ACC112 (cell line): ENCODE measurements around the gene NRIP3.

Experiments
- H2AFZ ChIP-seq: fragments of 200-600 bp; sonication (generic); one replicate; pipeline ENCODE4 v1.6.0; 2017; ENCODE audit warnings: antibody characterized with exemption, low read length; ENCODE audit not compliant: unreplicated experiment
- H3K27ac ChIP-seq: fragments of 200-600 bp; sonication (generic); 2 replicates; pipeline ENCODE4 v1.5.1; 2014; ENCODE audit warnings: low read depth, mild to moderate bottlenecking, antibody characterized with exemption, low read length, moderate library complexity
- H3K27me3 ChIP-seq: fragments of 200-600 bp; sonication (generic); 2 replicates; pipeline ENCODE4 v1.6.1; 2014; ENCODE audit warnings: mild to moderate bottlenecking, antibody characterized with exemption, low read length, moderate library complexity, mixed read lengths; ENCODE audit not compliant: insufficient read depth
- H3K36me3 ChIP-seq: fragments of 200-600 bp; sonication (generic); 2 replicates; pipeline ENCODE4 v1.6.1; 2016; ENCODE audit warnings: mild to moderate bottlenecking, antibody characterized with exemption, low read length, moderate library complexity, mixed read lengths; ENCODE audit not compliant: insufficient read depth
- H3K4me1 ChIP-seq: fragments of 200-600 bp; sonication (generic); one replicate; pipeline ENCODE4 v1.6.1; 2016; ENCODE audit warnings: low read length, mixed read lengths; ENCODE audit not compliant: insufficient read depth, unreplicated experiment, control insufficient read depth
- H3K4me3 ChIP-seq: fragments of 200-600 bp; sonication (generic); 2 replicates; pipeline ENCODE4 v1.5.1; 2014; ENCODE audit warnings: mild to moderate bottlenecking, low read depth, low read length
- H3K79me2 ChIP-seq: fragments of 200-600 bp; sonication (generic); one replicate; pipeline ENCODE4 v1.6.0; 2016; ENCODE audit warnings: low read length; ENCODE audit not compliant: control insufficient read depth, unreplicated experiment, insufficient read depth

Gene NRIP3

DNA sequence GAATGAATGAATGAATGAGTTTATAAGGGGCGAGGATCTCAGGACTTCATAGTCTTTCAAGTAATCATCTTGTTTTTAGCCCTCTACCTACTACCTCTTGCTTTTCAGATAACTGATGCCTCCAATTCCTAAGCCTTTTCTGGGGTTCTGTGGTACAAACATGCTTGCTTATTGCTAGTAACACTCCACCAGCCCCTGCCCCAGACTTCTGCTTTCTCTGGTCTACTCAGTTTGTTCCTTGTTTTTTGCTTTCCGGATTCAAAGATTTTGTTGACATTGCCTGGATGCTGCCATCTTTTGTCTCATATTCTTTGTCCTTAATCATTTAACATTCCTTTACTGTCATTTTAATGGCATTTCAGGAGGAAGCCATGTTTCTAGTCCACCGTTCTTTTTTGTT, 30.7 kb downstream of the NRIP3 start:
- Histone ChIP-seq H3K4me3 (no peak overlapping the region), H2AFZ (no peak overlapping the region), H3K27me3 (no peaks in the 10 kb centered on the region), H3K36me3 (no peaks in the 10 kb centered on the region), H3K79me2 (no peaks in the 10 kb centered on the region), H3K4me1 (no peaks in the 10 kb centered on the region), H3K27ac (no peak overlapping the region)

DNA sequence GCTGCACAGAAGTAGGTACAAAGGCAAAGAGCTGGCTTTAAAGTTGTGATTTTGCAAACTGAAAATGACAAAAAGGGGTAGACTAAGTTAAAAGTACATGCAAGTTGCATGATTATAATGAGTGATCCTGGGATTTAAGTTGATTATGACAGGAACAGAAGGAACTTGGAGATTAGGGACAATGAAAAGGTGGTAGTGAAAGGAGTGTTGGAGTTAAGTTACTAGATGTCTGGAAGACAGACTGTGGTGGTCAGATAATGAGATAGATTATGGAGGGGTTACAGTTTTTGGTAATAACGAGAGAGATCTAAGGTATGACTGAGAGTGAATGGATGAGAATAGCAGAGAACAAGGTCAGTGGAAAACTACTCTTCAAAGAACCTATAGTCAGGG, 31.9 kb downstream of the NRIP3 start:
- Histone ChIP-seq H3K27ac (no peak overlapping the region), H3K36me3 (no peaks in the 10 kb centered on the region), H3K27me3 (no peaks in the 10 kb centered on the region), H3K4me3 (no peak overlapping the region), H3K79me2 (no peaks in the 10 kb centered on the region), H3K4me1 (no peaks in the 10 kb centered on the region), H2AFZ (no peak overlapping the region)

DNA sequence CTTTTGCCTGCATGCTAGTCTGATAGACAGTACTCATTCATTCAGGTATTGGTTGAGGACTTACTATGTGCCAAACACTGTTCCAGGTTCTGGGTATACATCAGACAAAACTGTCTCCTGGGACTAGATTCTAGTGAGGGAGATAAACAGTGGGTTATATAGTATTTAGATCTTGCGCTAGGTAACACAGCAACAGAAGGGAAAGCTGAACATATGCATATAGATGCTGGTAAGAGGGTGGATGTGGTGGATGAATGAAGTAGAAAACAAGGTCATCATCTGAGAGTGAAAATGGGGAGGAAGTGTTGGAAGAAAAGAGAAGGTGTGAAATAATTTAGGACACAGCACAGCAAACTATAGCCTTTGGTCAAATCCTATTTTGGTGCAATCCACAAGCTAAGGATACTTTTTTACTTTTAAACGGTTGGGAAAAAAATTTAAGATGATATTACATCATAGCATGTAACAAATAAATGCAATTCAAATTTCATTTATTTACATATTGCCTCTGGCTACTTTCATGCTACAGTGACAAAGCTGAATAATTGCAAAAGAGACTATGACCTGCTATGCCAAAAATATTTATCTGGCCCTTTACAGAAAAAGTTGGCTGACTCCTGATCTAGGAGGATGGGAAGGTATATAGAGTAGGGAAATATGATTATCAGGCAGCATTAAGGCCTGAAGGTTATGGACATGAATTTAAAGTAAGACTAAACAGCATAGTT, 32.4 kb downstream of the NRIP3 start:
- H3K4me1 ChIP-seq, result no peaks in the 10 kb centered on the region
- no peaks in the 10 kb centered on the region for H3K36me3 ChIP-seq
- no peak overlapping the region for H3K27ac ChIP-seq

DNA sequence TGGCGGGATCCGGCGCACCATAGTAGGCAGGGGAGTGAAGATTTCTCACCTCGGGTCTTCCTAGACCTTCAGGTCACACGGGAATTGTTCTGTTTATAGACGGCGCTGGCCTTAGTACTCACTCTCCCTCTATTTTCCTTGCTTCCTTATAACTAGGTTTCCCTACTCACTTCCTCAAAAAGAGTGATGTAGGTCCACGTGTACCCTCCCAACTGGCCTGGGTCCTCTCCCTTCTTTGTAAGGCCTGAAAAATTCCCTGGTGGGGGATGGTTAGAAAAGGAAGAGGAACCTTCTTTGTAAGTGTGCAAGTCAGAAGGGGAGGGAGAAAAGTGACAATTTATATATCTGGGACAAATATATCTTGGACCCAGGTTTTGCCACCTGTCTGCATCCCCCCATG, 36.6 kb downstream of the NRIP3 start:
- H3K36me3 ChIP-seq, result no peaks in the 10 kb centered on the region
- no peak overlapping the region for H3K4me3 ChIP-seq

More for the DNA sequence above, 32.4 kb downstream of the NRIP3 start:
- H3K27me3 ChIP-seq, result no peaks in the 10 kb centered on the region
- no peaks in the 10 kb centered on the region for H3K79me2 ChIP-seq
- no peak overlapping the region for H2AFZ ChIP-seq
- no peak overlapping the region for H3K4me3 ChIP-seq

DNA sequence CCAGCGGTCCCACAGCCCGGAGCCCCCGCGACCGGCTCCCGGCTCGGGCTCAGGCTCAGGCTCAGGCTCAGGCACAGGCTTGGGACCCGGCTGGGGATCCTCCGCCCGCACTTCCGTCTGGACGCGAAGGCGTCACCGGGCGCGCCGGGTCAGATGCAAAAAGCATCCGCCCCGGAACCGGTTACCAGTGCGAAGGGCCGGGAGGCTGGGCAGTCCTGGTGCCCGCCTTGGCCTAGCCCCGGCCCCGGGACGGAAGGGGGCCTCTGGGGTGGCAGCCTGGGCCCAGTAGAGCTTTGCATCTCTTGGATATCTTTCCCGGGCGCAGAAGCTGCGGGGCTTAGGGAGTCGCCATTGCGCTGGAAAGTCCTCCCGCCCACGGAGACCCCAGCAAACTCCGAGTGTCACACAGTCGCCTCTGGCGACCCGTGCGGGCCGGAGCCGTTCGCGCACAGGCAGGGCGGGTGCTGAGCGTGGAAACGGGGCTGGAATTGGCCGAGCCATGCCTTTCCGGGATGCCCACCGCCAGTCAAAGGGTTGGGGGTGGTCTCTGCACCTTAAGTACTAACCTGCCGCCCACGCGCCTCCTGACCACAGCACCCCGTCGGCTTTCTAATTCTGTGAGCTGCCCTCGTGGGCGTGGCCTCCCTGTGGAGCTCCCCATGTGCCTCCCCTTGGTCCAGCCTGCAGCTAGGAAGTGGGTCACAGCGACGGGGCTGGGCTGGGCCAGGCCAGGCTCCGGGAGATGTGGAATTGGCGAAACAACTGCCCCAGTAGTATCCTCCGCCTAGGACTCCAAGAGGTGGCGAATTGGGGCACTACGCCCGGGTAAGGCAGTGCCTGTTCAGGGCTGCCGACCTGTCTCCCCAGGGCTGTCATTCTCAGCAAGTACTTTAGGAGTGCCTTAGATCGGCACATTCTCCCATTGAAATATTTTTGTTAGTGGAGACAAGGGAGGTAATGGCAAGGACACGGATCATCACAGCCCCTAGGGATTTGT, 39.2 kb downstream of the NRIP3 start, which contains the start of gene TMEM9B:
Gene TMEM9B (minus strand): TSS at position 119 of the 997 bp plus-strand sequence. CDS start 129 bp downstream, outside the sequence.
- Histone ChIP-seq H3K27ac (peak within 1 kb of the TSS; percentile 77), H3K36me3 (no peaks in the 10 kb centered on the region), H3K79me2 (peaks cover 27% of the 10 kb centered on the region), H2AFZ (peak within 1 kb of the TSS; percentile 81), H3K4me1 (peaks cover 22% of the 10 kb centered on the region), H3K27me3 (no peaks in the 10 kb centered on the region), H3K4me3 (peak within 1 kb of the TSS; percentile 82)

More for the DNA sequence above, 36.6 kb downstream of the NRIP3 start:
- Histone ChIP-seq H3K27me3 (no peaks in the 10 kb centered on the region), H3K79me2 (peaks cover 17% of the 10 kb centered on the region), H3K27ac (no peak overlapping the region), H3K4me1 (peaks cover 12% of the 10 kb centered on the region), H2AFZ (no peak overlapping the region)

DNA sequence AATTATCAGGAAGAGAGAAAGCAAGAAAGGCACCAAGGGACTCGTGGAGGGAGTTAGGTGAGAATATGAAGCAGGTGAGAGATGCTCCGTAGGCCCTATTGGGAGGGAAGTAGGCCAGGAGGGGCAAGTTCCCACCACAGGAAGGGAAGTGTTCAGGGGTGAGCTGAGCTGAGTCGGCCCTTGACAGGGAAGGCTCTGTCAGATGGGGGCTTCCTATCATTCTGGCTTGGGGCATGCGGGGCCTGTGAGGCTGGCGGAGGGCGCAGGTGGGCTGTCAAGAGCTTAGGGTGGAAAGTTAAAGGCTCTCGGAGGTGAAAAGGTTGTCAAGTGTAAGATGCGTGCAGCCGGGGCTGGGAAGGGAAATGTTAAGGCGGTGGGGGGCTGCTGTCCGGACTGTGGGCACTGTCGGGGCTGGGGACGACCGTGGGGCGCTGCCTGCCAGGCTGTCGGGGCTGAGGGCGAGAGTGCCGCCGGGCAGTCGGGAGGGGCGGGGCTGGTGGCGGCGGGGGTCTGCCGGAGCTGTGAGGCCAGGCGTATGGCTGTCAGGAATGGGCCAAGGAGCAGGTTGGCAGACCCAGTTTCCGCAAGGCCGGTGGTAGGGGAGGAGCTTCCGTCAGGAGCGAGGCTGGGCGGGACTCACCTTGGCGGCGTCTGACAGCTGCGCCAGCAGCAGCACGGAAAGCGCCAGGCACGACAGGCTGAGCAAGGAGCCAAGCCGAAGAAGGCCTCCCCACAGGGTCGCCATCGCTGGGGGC, 40.1 kb downstream of the NRIP3 start:
- Histone ChIP-seq H3K27ac (peak overlapping the region; percentile 77), H2AFZ (peak overlapping the region; percentile 54), H3K4me1 (peaks cover 29% of the 10 kb centered on the region), H3K79me2 (peaks cover 34% of the 10 kb centered on the region), H3K4me3 (peak overlapping the region; percentile 82), H3K27me3 (no peaks in the 10 kb centered on the region), H3K36me3 (no peaks in the 10 kb centered on the region)

DNA sequence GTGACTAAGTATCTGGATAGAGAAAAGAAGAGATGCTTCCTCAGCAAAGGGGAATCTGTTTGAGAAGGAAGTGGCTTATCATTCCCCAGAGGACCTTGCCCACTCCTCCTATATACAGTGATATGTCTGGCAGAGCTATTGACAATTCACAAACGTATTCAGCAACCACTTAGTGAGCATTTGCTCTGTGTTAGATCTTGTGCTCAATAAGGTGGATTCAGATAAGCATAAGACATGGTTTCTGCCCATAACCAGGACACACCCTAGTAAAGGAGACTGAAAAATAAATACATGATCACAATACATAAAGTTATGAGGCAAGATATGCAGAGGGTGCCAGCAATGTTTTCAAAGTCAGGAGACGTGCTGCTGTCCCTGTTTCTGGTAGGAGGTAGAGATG, 41.0 kb downstream of the NRIP3 start:
- Histone ChIP-seq H3K4me1 (peaks cover 29% of the 10 kb centered on the region), H3K27me3 (no peaks in the 10 kb centered on the region), H3K4me3 (peak overlapping the region; percentile 82), H3K27ac (0 out of 2 replicates have a peak overlapping the region, but pooled peaks have one; percentile 0), H3K36me3 (no peaks in the 10 kb centered on the region), H2AFZ (peak overlapping the region; percentile 10), H3K79me2 (peaks cover 38% of the 10 kb centered on the region)

DNA sequence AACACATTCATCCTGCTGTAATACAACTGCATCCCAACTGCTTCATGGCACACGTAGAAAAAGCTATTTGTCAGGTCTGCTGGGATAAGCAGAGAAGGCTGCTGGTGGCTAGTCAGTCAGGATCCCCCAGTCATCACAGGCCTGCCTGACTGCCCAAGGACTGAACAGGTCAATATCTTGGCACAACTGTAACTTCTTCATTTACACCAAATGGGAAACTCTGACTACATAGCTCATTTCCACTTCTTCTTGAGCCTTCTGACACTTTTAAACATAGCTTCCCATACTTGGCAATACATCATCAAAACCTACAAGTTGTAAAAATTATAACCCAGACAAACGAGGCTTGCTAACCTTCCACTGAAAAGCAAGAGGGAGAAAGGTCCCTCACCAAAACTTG, 42.4 kb downstream of the NRIP3 start:
- H2AFZ ChIP-seq, result no peak overlapping the region
- H3K27me3 ChIP-seq, result no peaks in the 10 kb centered on the region
- no peaks in the 10 kb centered on the region for H3K36me3 ChIP-seq
- no peak overlapping the region for H3K27ac ChIP-seq
- H3K79me2 ChIP-seq, result peaks cover 38% of the 10 kb centered on the region
- H3K4me3 ChIP-seq, result no peak overlapping the region
- H3K4me1 ChIP-seq, result peaks cover 29% of the 10 kb centered on the region

DNA sequence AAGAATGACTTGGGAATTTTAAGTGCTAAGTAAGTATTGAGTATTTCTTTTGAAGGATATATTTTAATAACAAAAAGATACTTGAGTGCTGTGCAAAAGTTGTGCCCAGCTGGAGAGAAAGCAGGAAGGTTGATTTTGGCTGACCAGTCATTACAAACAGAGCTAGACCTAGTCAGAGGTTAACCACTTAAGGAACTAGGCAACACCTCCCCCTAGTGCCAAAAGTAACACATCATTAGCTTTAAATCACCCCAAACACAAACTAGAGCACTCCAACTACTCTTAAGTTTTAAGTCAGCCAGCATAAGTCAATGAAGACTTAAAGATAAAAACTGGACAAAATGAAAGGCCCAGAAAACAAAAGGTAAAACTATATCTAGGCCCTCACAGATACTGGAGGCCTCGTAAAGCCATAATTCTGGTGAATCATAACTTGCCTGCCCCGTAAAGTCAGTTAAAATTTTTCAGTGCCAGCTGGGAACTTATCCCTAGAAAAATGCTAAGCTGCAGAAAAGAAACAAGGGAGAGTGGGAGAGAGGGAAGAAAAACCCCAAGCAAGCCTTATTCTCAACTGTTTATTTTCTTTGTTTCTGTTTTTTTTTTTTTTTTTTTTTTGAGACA, 44.1 kb downstream of the NRIP3 start:
- peaks cover 38% of the 10 kb centered on the region for H3K79me2 ChIP-seq

DNA sequence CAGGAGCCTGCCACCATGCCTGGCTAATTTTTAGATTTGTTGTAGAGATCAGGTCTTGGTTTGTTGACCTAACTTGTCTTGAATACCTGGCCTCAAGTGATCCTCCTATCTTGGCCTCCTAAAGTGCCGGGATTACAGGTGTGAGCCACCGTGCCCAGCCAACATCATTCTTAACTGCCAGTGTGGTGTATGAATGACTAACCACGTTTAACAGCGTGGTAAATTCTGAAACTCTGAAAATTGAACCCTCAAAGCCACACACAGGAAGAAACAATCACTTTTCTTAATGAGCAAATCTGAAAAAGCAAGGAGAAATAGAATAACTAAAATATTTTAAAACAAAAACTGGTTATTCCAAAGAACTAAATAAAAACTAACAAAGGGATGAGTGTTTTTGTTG, 46.9 kb downstream of the NRIP3 start:
- Histone ChIP-seq H3K27ac (no peak overlapping the region), H3K79me2 (peaks cover 18% of the 10 kb centered on the region), H3K36me3 (no peaks in the 10 kb centered on the region; the same call in 1 of the 2 replicates), H2AFZ (no peak overlapping the region), H3K27me3 (no peaks in the 10 kb centered on the region), H3K4me3 (no peak overlapping the region), H3K4me1 (peaks cover 14% of the 10 kb centered on the region)

More for the DNA sequence above, 44.1 kb downstream of the NRIP3 start:
- Histone ChIP-seq H2AFZ (no peak overlapping the region), H3K27me3 (no peaks in the 10 kb centered on the region), H3K4me1 (peaks cover 25% of the 10 kb centered on the region), H3K36me3 (no peaks in the 10 kb centered on the region), H3K4me3 (peak overlapping the region; percentile 18; the same call in 1 of the 2 replicates), H3K27ac (no peak overlapping the region)
